HepG2 (cell line): ENCODE results near the gene MILR1. TPM values are rescaled to one million over a fixed set of nuclear protein-coding genes. Genes with fewer than 3 reads are reported as not detected.
A peak's percentile ranks its signal among the peaks of the same experiment; 100 is the strongest.

Source experiments
- BHLHE40 ChIP-seq: IDR thresholded peaks from 2 replicates; pipeline ENCODE4 v1.6.1; 2011; ENCODE audit warnings: low read length, improper control_type of control experiment
- BRCA1 ChIP-seq: sonication (generic); formaldehyde crosslinking; IDR thresholded peaks from 2 replicates; pipeline ENCODE4 v1.4.0; 2020; ENCODE audit warnings: missing genetic modification reagents
- EEA1 ChIP-seq: sonication (generic); formaldehyde crosslinking; IDR thresholded peaks from 2 replicates; pipeline ENCODE4 v1.5.1; 2020; ENCODE audit warnings: mild to moderate bottlenecking, missing genetic modification reagents, borderline replicate concordance
- KDM5B ChIP-seq: sonication (generic); formaldehyde crosslinking; IDR thresholded peaks from 2 replicates; pipeline ENCODE4 v1.4.0; 2020; ENCODE audit warnings: missing genetic modification reagents, mild to moderate bottlenecking, borderline replicate concordance
- MZF1 ChIP-seq: sonication (generic); formaldehyde crosslinking; IDR thresholded peaks from 2 replicates; pipeline ENCODE4 v1.8.1; 2023; ENCODE audit warnings: mild to moderate bottlenecking, missing genetic modification reagents, borderline replicate concordance
- ONECUT2 ChIP-seq: sonication (generic); formaldehyde crosslinking; IDR thresholded peaks from 2 replicates; pipeline ENCODE4 v1.4.0; 2020; ENCODE audit warnings: missing genetic modification reagents
- POGZ ChIP-seq: sonication (generic); formaldehyde crosslinking; IDR thresholded peaks from 2 replicates; pipeline ENCODE4 v1.4.0; 2020; ENCODE audit warnings: mild to moderate bottlenecking, missing genetic modification reagents
- SIN3A ChIP-seq: IDR thresholded peaks from 2 replicates; pipeline ENCODE4 v1.6.1; 2011; ENCODE audit warnings: low read depth, mild to moderate bottlenecking, control low read depth, low read length, borderline replicate concordance
- ZBTB40 ChIP-seq, 2 experiments: fragments of 450-650 bp in 1 of 2; sonication (generic) in 1 of 2; formaldehyde crosslinking in 1 of 2; IDR thresholded peaks; 2 replicates each; pipeline versions ENCODE4 v1.6.1 to v1.8.0; 2016 to 2022; ENCODE audit warnings: antibody characterized with exemption in 1 of 2, mild to moderate bottlenecking in 1 of 2, missing genetic modification reagents in 1 of 2
- ZFP36L2 ChIP-seq: sonication (generic); formaldehyde crosslinking; IDR thresholded peaks from 2 replicates; pipeline ENCODE4 v1.4.0; 2020; ENCODE audit warnings: missing genetic modification reagents
- ZFP62 ChIP-seq: sonication (generic); formaldehyde crosslinking; IDR thresholded peaks from 2 replicates; pipeline ENCODE4 v1.4.0; 2020; ENCODE audit warnings: missing genetic modification reagents
- ZHX2 ChIP-seq, 2 experiments: sonication (generic) in 1 of 2; formaldehyde crosslinking in 1 of 2; IDR thresholded peaks; 2 replicates each; pipeline versions ENCODE4 v1.6.1 to v1.9.0; 2014 to 2022; ENCODE audit warnings: antibody characterized with exemption in 1 of 2, borderline replicate concordance in 1 of 2, inconsistent platforms in 1 of 2, low read depth in 1 of 2, missing genetic modification reagents in 1 of 2
- ZNF607 ChIP-seq: sonication (generic); formaldehyde crosslinking; IDR thresholded peaks from 2 replicates; pipeline ENCODE4 v1.5.1; 2020; ENCODE audit warnings: missing genetic modification reagents, mild to moderate bottlenecking, borderline replicate concordance
- polyA plus RNA-seq, 8 experiments: library from polyadenylated mRNA; depleted of rRNA in 3 of 8; stranded (reverse) in 7 of 8; unstranded in 1 of 8; fragments of >200 nt; fragmentation: Illumina TruSeq in 4 of 8; extraction: Trizol in 4 of 8; gene quantifications; 2 replicates each; pipeline versions ENCODE4 v1.2.1 to v1.2.3, GENCODE V29; 2011 to 2016; ENCODE audit warnings: low read depth in 4 of 8, missing spikeins in 1 of 8, mixed read lengths in 1 of 8; ENCODE audit not compliant: insufficient read depth in 1 of 8
- total RNA-seq, 5 experiments: library from RNA; depleted of rRNA; stranded (reverse); fragments of >200 nt; fragmentation: Illumina TruSeq; extraction: Trizol; gene quantifications; 2 replicates each; pipeline ENCODE4 v1.2.3, GENCODE V29; 2016; ENCODE audit warnings: low read depth in 1 of 5

MILR1 gene
- total and polyA plus RNA-seq, 2 of the 13 experiments (the other 11 are each of a cell fraction or from before 2014, with no cell fraction given), result 0.27 to 1.7 TPM

GRCh38 chr17:64506576-64507412 is 57.9 kb downstream of the MILR1 start, which contains the start of gene CEP95 (continued):
- TF ChIP-seq ZBTB40 (IDR thresholded peaks at IDR 0.05), result peak; percentile 50
- TF ChIP-seq ZBTB40 (CRISPR knock-in tag; IDR thresholded peaks at IDR 0.05), result peak; percentile 79
- peak; percentile 75 for TF ChIP-seq BHLHE40
- peak; percentile 96 for TF ChIP-seq ZNF607 (CRISPR knock-in tag)
- peak; percentile 29; the same call in 1 of the 2 replicates for TF ChIP-seq ONECUT2 (CRISPR knock-in tag)
- TF ChIP-seq SIN3A, result peak; percentile 86
- TF ChIP-seq ZHX2 (IDR thresholded peaks at IDR 0.05; ENCODE audit: low read depth), result peak; percentile 86
- TF ChIP-seq ZHX2 (CRISPR knock-in tag; IDR thresholded peaks at IDR 0.05; ENCODE audit: borderline replicate concordance), result 0 out of 2 replicates have a peak, but pooled peaks have one; percentile 69
- TF ChIP-seq ZFP36L2, result peak; percentile 24; the same call in 1 of the 2 replicates
- peak; percentile 96 for TF ChIP-seq POGZ (CRISPR knock-in tag)
- peak; percentile 73 for TF ChIP-seq BRCA1 (CRISPR knock-in tag)
- TF ChIP-seq MZF1 (CRISPR knock-in tag), result no peak
- peak; percentile 85; the same call in 1 of the 2 replicates for TF ChIP-seq KDM5B (CRISPR knock-in tag)
- TF ChIP-seq ZFP62 (CRISPR knock-in tag), result no peak
- peak; percentile 52 for TF ChIP-seq EEA1
